WTC11 (cell line): Measurements from ENCODE around the gene OR56A3.

Source experiments
- TF ChIP-seq, protein P1 (sequence below): fragments of 250-450 bp; sonication (Bioruptor Pico); IDR thresholded peaks from 2 replicates; pipeline ENCODE4 v2.1.2; 2022; ENCODE audit warnings: mild to moderate bottlenecking, moderate library complexity
- TF ChIP-seq, protein P2 (sequence below): fragments of 200-600 bp; IDR thresholded peaks from 2 replicates; pipeline ENCODE4 v1.8.0; 2022; ENCODE audit warnings: antibody characterized with exemption
- TF ChIP-seq, protein P3 (sequence below): sonication (generic); formaldehyde crosslinking; IDR thresholded peaks from 2 replicates; pipeline ENCODE4 v1.8.0; 2022; ENCODE audit warnings: mild to moderate bottlenecking, missing genetic modification reagents

DNA sequence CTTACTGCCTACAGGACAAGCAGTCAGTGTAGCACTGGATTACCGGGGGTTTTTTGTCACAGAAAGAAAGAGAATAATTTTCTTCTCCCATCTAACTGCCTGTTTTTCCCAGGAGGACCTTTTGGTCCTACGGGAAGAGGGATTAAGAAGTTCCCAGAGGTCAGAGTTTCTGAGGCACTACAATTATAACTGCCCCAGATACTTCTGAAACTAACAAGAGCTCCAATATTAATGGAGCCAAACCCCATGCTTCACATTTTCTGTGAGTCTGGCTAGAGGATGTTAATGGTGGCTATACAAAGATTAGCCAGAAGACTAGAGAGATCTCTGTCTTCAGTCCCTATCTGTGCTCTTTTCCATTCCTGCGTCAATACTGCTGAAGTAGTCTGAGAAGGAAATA lies at the start of gene OR56A3:
- TF ChIP-seq, protein P1, sequence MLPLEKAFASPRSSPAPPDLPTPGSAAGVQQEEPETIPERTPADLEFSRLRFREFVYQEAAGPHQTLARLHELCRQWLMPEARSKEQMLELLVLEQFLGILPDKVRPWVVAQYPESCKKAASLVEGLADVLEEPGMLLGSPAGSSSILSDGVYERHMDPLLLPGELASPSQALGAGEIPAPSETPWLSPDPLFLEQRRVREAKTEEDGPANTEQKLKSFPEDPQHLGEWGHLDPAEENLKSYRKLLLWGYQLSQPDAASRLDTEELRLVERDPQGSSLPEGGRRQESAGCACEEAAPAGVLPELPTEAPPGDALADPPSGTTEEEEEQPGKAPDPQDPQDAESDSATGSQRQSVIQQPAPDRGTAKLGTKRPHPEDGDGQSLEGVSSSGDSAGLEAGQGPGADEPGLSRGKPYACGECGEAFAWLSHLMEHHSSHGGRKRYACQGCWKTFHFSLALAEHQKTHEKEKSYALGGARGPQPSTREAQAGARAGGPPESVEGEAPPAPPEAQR (CRISPR knock-in tag), result no peak
- TF ChIP-seq, protein P2, sequence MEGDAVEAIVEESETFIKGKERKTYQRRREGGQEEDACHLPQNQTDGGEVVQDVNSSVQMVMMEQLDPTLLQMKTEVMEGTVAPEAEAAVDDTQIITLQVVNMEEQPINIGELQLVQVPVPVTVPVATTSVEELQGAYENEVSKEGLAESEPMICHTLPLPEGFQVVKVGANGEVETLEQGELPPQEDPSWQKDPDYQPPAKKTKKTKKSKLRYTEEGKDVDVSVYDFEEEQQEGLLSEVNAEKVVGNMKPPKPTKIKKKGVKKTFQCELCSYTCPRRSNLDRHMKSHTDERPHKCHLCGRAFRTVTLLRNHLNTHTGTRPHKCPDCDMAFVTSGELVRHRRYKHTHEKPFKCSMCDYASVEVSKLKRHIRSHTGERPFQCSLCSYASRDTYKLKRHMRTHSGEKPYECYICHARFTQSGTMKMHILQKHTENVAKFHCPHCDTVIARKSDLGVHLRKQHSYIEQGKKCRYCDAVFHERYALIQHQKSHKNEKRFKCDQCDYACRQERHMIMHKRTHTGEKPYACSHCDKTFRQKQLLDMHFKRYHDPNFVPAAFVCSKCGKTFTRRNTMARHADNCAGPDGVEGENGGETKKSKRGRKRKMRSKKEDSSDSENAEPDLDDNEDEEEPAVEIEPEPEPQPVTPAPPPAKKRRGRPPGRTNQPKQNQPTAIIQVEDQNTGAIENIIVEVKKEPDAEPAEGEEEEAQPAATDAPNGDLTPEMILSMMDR, result no peak
- TF ChIP-seq, protein P3, sequence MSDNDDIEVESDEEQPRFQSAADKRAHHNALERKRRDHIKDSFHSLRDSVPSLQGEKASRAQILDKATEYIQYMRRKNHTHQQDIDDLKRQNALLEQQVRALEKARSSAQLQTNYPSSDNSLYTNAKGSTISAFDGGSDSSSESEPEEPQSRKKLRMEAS, result no peak
